NCI-H2081 treated with DMSO at 0.1 percent for 48 hours (cell line): ENCODE results near the gene CLEC16A.

Source experiments
- DNase-seq: peaks from one replicate; lab custom pipeline; 2025; lab: John Stamatoyannopoulos, UW

CLEC16A gene

DNA sequence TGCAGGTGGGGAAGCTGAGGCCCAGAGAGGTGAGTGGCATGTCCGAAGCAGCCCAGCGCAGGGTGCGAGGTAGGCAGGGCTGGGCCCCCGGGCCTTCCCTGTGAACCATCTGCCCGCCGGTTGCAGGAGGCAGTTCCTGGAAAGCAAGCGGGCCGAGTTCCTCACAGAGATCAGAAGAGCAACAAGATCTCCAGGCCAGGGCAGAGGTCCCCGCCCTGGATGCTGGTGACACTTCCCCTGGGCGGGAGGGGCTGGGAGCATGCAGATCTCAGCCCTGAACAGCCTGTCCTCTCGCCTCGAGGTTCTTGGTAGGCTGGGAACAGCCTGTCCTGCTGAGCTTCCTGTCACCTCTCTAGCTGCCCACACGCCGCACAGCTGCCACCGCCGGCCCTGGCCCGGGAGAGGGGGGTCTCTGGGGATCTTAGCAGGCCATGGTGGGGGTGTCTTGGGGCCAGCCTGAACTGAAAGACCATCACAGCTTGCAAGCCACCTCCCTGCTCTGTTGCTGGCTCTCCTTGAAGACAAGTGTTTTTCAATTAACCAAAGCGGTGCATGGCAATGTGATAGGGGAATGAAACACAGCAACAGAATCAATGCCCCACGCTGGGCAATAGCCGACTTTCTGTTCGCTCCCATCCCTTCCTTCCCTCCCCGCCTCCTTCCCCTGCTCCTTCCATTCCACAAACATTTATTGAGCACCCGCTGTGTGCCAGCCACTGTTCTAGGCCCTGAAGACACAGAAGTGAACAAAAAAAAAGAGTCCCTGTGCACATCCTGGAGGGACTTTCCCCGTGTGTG, 279.9 kb downstream of the CLEC16A start:
- no peak for DNase-seq

DNA sequence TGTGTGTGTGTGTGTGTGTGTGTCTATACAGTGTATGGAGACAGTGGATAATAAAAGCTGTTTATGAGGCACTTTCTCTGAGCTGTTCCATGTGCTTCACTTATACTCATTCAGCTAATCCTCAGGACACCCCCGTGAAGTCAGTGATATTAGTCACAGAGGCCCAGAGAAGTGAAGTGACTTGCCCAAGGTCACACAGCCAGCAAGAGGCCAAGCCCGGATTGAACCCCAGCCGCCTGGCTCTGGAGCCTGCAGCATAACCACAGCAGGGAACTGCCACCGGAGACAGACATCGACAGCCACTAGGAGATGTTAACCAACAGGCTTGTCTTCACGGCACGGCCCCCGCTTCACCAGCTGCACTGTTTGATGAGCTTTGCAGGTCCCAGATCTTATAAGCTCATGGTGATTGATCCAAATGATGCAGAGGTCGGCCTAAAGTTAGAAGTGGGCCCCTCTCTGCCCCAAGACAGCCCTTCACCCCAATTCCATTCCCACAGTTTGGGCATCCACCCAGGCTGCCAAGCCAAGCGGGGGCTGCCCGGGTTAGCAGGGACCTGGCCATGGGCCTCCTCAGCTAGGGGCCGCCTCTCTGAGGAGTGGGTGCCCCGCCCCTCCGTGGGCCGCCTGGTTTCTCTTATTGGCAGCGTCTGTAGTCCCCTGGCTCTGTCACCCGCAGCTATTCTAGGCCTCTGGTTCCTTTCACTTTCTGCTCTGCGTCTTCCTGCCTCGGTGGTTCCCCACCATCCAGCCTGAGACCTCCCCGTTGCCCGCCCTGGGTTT, 280.7 kb downstream of the CLEC16A start:
- DNase-seq, result no peak

DNA sequence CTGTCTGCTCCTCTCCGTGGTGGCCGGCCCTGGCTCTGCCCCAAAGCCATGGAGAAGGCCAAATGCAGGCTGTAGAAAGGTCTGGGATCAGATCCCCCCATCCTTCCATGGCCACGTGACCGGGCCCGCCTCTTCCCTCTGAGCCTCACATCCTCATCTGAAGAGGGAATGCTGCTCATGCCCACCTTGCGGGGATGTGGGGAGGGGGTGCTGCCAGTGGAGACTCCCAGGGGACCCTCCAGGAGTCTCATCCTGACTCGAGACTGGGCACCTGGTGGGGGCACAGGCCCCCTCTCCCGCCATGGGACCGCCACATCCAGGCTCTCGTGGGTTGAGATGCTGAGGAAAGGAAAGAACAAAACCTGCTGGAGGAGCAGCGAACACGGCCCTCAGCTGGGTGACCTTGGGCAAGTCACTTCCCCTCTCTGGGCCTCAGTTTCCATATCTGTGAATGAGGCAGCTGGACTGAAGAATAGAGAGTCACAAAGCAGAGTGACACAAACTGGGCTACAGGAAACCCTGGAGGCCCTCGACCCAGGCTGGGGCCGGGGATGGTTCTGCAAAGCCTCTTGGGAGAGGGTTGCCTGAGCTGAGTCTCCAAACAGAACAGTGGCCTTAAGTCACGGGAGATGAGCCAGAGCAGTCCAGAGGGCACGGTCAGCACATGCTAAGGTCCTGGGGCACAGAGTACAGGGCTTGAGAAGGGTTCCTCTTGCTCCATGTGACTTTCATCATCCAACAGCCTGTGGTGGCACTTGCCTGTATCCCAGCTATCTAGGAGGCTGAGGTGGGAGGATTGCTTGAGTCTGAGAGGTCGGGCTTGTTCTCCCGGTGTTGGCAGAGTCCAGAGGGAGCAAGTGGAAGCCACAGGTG, 281.5 kb downstream of the CLEC16A start:
- DNase-seq, result no peak

DNA sequence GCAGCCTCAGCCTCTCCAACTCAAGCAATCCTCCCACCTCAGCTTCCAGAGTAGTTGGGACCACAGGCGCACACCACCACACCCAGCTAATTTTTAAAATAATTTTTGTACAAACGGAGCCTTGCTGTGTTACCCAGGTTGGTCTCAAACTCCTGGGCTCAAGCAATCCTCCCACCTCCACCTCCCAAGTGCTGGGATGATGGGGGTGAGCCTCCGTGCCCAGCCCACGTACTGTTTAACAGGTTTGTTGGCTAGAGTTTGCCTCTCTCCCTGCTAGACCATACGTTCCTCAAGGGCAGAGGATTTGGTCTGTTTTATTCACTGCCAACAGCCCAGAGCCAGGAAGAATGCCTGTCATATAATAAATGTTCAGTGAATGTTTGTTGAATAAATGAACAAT, 285.1 kb downstream of the CLEC16A start:
- DNase-seq, result no peak

DNA sequence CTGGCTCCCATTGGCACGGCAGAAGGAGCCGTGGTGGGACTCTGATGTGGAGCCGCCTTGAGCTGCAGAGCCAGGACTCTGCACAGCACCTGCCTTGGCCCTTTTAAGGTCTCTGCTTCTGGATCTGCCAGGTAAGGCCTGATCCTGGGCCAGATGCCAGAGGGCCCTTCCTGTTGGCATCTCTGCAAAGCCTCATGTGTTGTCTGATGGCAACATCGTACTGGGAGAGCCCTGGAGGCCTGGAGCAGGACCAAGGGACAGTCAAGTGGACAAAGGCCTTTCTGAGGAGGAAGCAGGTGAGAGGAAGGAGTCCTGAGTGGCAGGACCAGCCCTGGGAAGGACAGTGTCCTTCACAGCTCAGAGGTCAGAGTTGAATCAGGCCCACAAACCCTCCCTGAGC, 285.5 kb downstream of the CLEC16A start:
- no peak for DNase-seq

DNA sequence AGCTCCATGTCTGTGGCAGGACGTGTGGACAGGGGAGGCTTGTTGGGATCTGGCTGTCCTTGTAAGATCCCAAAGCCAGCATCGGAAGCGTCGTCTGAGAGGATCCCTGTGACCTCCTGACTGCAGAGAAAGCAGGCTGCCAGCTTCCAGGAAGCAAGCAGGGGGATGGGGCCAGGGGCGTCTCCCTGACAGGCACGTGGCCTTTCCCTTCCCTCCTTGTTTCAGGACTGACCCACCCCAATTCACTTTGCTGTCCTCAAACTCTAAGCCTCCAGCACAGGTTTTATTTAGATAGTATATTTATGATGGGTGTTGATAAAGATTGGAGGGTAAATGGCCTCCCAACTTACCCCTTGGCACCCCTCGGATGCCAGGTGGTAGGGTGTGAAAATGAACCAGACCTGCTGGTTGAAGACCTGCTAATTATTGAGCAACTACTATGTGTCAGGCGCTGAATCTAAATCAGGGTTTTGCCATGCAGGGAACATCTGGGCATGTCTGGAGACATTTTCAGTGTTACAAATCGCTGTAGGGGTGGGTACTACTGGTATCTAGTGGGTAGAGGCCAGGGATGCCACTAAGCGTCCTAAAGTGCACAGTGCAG, 287.1 kb downstream of the CLEC16A start:
- DNase-seq, result no peak
